Measurements from ENCODE around the gene ALDH4A1. TPM values are rescaled to one million over a fixed set of nuclear protein-coding genes. Genes with fewer than 3 reads are reported as not detected.

Gene ALDH4A1
- total RNA-seq, 3 donors from 2014 or later: 2.7 to 7.7 (median 5.6) TPM

DNA sequence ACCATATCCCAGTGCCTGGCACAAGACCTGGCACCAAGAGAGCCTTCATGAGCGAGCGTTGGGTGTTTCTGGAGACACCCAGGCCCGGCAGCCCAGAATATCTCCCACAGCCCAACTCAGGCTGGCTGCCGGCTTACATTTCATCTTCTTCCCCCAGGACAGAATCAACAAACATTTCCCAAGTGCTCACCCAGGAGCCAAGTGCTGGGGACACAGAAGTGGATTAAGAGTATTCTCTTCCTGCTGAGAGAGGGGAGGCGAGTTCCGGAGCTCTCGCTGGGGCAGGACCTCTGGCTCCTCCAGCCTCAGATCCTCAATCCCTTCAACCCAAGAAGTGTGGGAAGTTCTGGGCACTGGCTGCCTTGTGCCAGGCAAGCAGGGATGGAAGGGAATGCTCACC is 30.5 kb upstream of the ALDH4A1 start:
- H3K36me3 ChIP-seq (ENCODE audit: low read depth): no peaks in the 10 kb centered on the region
- no peaks in the 10 kb centered on the region for H3K9me3 ChIP-seq
- no peak overlapping the region for H3K4me3 ChIP-seq
- TF ChIP-seq CTCF (IDR thresholded peaks at IDR 0.05): no peak
- DNase-seq (no peak), ATAC-seq (no peak)
- intact Hi-C loops (cut with DNase I, micrococcal nuclease): no loop called here
- peaks cover 6% of the 10 kb centered on the region for H3K4me1 ChIP-seq (ENCODE audit: low read depth)

GRCh38 chr1:18932387-18932786 is 30.0 kb upstream of the ALDH4A1 start:
- H3K4me1 ChIP-seq (ENCODE audit: low read depth): peaks cover 6% of the 10 kb centered on the region
- ATAC-seq: no peak
- TF ChIP-seq CTCF (IDR thresholded peaks at IDR 0.05): no peak

DNA sequence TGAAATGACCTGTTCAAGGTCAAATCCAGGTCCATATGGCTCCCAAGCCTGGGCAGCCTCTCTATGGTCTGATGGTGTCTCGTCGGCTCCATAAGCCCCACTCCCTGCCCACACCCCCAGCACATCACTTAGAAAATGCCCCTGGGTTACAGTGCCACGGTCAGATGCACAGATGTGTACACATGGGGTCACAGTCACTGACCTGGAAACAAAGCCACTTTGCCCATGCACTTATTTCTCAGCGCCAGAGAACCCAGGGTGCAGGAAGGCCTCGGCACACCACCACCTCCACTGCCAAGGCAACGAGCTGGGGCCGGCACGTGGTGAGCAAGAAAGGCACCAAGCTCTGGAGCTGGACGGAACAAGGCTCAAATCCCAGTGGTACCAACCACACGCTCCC is 29.4 kb upstream of the ALDH4A1 start:
- Histone ChIP-seq H3K9me3 (no peaks in the 10 kb centered on the region), H3K4me1 (ENCODE audit: low read depth) (peaks cover 12% of the 10 kb centered on the region), H3K4me3 (no peak overlapping the region), H3K36me3 (ENCODE audit: low read depth) (no peaks in the 10 kb centered on the region)
- DNase-seq (no peak), ATAC-seq (no peak)
- no peak for TF ChIP-seq CTCF (IDR thresholded peaks at IDR 0.05)
- intact Hi-C loops (cut with DNase I, micrococcal nuclease): no loop called here

More at GRCh38 chr1:18932387-18932786, 30.0 kb upstream of the ALDH4A1 start:
- intact Hi-C loops (cut with DNase I, micrococcal nuclease): no loop called here
- H3K4me3 ChIP-seq: no peak overlapping the region
- DNase-seq: no peak
- no peaks in the 10 kb centered on the region for H3K36me3 ChIP-seq (ENCODE audit: low read depth)
- no peaks in the 10 kb centered on the region for H3K9me3 ChIP-seq

- no peak for TF ChIP-seq CTCF (IDR thresholded peaks at IDR 0.05)
- Histone ChIP-seq H3K9me3 (no peaks in the 10 kb centered on the region), H3K4me3 (no peak overlapping the region), H3K36me3 (ENCODE audit: low read depth) (no peaks in the 10 kb centered on the region), H3K4me1 (ENCODE audit: low read depth) (peaks cover 12% of the 10 kb centered on the region)
- intact Hi-C loops (cut with DNase I, micrococcal nuclease): no loop called here
- no peak for ATAC-seq
- no peak for DNase-seq
Measured at GRCh38 chr1:18929686-18930085, 27.3 kb upstream of the ALDH4A1 start.

GRCh38 chr1:18928985-18929384 is 26.6 kb upstream of the ALDH4A1 start:
- no peak overlapping the region for H3K4me3 ChIP-seq
- H3K36me3 ChIP-seq (ENCODE audit: low read depth): no peaks in the 10 kb centered on the region
- H3K9me3 ChIP-seq: no peaks in the 10 kb centered on the region
- no peak for ATAC-seq
- intact Hi-C loops (cut with DNase I, micrococcal nuclease): no loop called here
- DNase-seq: no peak
- TF ChIP-seq CTCF (IDR thresholded peaks at IDR 0.05): no peak
- peaks cover 15% of the 10 kb centered on the region for H3K4me1 ChIP-seq (ENCODE audit: low read depth)

GRCh38 chr1:18928406-18928805 is 26.1 kb upstream of the ALDH4A1 start:
- DNase-seq (no peak), ATAC-seq (no peak)
- Histone ChIP-seq H3K36me3 (ENCODE audit: low read depth) (no peaks in the 10 kb centered on the region), H3K9me3 (no peaks in the 10 kb centered on the region), H3K4me1 (ENCODE audit: low read depth) (peaks cover 19% of the 10 kb centered on the region), H3K4me3 (no peak overlapping the region)
- intact Hi-C loops (cut with DNase I, micrococcal nuclease): no loop called here
- no peak for TF ChIP-seq CTCF (IDR thresholded peaks at IDR 0.05)
